Stimulated activated CD4-positive, alpha-beta T cell treated with anti-CD3 and anti-CD28 coated beads, Interleukin-2, amount 100 ng/mL, for 24 hours (primary cell): Measurements from ENCODE around the gene PPM1H.

Experiments used
- DNase-seq, 2 donors: peaks; one replicate each; pipeline ENCODE4 v3.0.0-alpha.2; 2020

The PPM1H gene

GRCh38 chr12:62701492-62701891 lies 233.5 kb downstream of the PPM1H start:
- no peak for DNase-seq

GRCh38 chr12:62700091-62700880 lies 234.7 kb downstream of the PPM1H start:
- no peak for DNase-seq

GRCh38 chr12:62698701-62699101 lies 236.2 kb downstream of the PPM1H start:
- no peak for DNase-seq

- no peak for DNase-seq
Observed at GRCh38 chr12:62697893-62698292, 237.1 kb downstream of the PPM1H start.

- no peak for DNase-seq
Observed at GRCh38 chr12:62695696-62696095, 239.3 kb downstream of the PPM1H start.

GRCh38 chr12:62694632-62695031 lies 240.3 kb downstream of the PPM1H start:
- DNase-seq, result no peak

GRCh38 chr12:62694116-62694515 lies 240.8 kb downstream of the PPM1H start:
- DNase-seq, result no peak

- no peak for DNase-seq
Observed at GRCh38 chr12:62693376-62694050, 241.4 kb downstream of the PPM1H start.

GRCh38 chr12:62692884-62693283 lies 242.1 kb downstream of the PPM1H start:
- no peak for DNase-seq

- DNase-seq, result no peak
Observed at GRCh38 chr12:62691309-62691708, 243.6 kb downstream of the PPM1H start.

GRCh38 chr12:62689042-62689839 lies 245.7 kb downstream of the PPM1H start:
- no peak for DNase-seq

GRCh38 chr12:62686938-62687337 lies 248.0 kb downstream of the PPM1H start:
- DNase-seq, result no peak

- DNase-seq, result no peak
Observed at GRCh38 chr12:62684570-62685295, 250.2 kb downstream of the PPM1H start.

GRCh38 chr12:62683776-62684569 lies 251.0 kb downstream of the PPM1H start:
- DNase-seq, result no peak

- DNase-seq, result no peak
Observed at GRCh38 chr12:62681306-62681705, 253.6 kb downstream of the PPM1H start.

GRCh38 chr12:62679608-62680007 lies 255.3 kb downstream of the PPM1H start:
- DNase-seq, result no peak

GRCh38 chr12:62677355-62677754 lies 257.6 kb downstream of the PPM1H start:
- DNase-seq, result no peak

- DNase-seq, result no peak
Observed at GRCh38 chr12:62676521-62677307, 258.2 kb downstream of the PPM1H start.

GRCh38 chr12:62673028-62673815 lies 261.7 kb downstream of the PPM1H start:
- DNase-seq, result no peak

- DNase-seq, result no peak
Observed at GRCh38 chr12:62670986-62671720, 263.8 kb downstream of the PPM1H start.
